NCI-H82 treated with DMSO at 0.1 percent for 48 hours (cell line): ENCODE results near the gene ARMC2.
"Not testable (repeated sequence)": the region's sequence is repeated elsewhere in the genome, so short reads cannot be mapped to it uniquely, and the experiment has no call there.

Source experiments
- DNase-seq: peaks from one replicate; lab custom pipeline; 2025; ENCODE audit not compliant: unreplicated experiment; lab: John Stamatoyannopoulos, UW

ARMC2 gene

GRCh38 chr6:108848116-108848868, at the start of gene ARMC2:
ARMC2 (plus strand) TSS chr6:108848422; CDS start chr6:108854268, 5,846 bp downstream.
- DNase-seq = peak; percentile 76

- DNase-seq = peak; percentile 85
Observed at GRCh38 chr6:108798670-108799353, 49.4 kb upstream of the ARMC2 start.

- DNase-seq = peak; percentile 52
Observed at GRCh38 chr6:108799354-108799717, 48.9 kb upstream of the ARMC2 start.

GRCh38 chr6:108799791-108800190, 48.4 kb upstream of the ARMC2 start:
- no peak for DNase-seq

- peak; percentile 32 for DNase-seq
Observed at GRCh38 chr6:108800427-108800864, 47.8 kb upstream of the ARMC2 start.

GRCh38 chr6:108801366-108801765, 46.9 kb upstream of the ARMC2 start:
- no peak for DNase-seq

GRCh38 chr6:108803982-108804490, 44.2 kb upstream of the ARMC2 start:
- DNase-seq = no peak

GRCh38 chr6:108804956-108805355, 43.3 kb upstream of the ARMC2 start:
- DNase-seq = peak; percentile 37

- DNase-seq = peak; percentile 35
Observed at GRCh38 chr6:108805611-108806167, 42.5 kb upstream of the ARMC2 start.

GRCh38 chr6:108806171-108806570, 42.1 kb upstream of the ARMC2 start:
- no peak for DNase-seq

GRCh38 chr6:108806665-108807064, 41.6 kb upstream of the ARMC2 start:
- DNase-seq = no peak

- no peak for DNase-seq
Observed at GRCh38 chr6:108807928-108808327, 40.3 kb upstream of the ARMC2 start.

- DNase-seq = no peak
Observed at GRCh38 chr6:108809211-108809610, 39.0 kb upstream of the ARMC2 start.

GRCh38 chr6:108810057-108810643, 38.1 kb upstream of the ARMC2 start:
- DNase-seq = no peak

GRCh38 chr6:108811490-108811889, 36.7 kb upstream of the ARMC2 start:
- DNase-seq = no peak

- not testable (repeated sequence) for DNase-seq
Observed at GRCh38 chr6:108813218-108813617, 35.0 kb upstream of the ARMC2 start.

GRCh38 chr6:108817276-108817675, 30.9 kb upstream of the ARMC2 start:
- not testable (repeated sequence) for DNase-seq

- no peak for DNase-seq
Observed at GRCh38 chr6:108820006-108820405, 28.2 kb upstream of the ARMC2 start.

- DNase-seq = no peak
Observed at GRCh38 chr6:108822401-108822800, 25.8 kb upstream of the ARMC2 start.

- DNase-seq = no peak
Observed at GRCh38 chr6:108825326-108825725, 22.9 kb upstream of the ARMC2 start.

GRCh38 chr6:108831104-108831503, 17.1 kb upstream of the ARMC2 start:
- DNase-seq = no peak

GRCh38 chr6:108832738-108833137, 15.5 kb upstream of the ARMC2 start:
- DNase-seq = no peak
